Islet precursor cell (in vitro differentiated cells): ENCODE data around the gene USP47.
"Not testable (repeated sequence)": the region's sequence is repeated elsewhere in the genome, so short reads cannot be mapped to it uniquely, and the experiment has no call there.

Experiments
- DNase-seq: peaks from one replicate; pipeline ENCODE4 v3.0.0-alpha.2; 2018

The USP47 gene

DNA sequence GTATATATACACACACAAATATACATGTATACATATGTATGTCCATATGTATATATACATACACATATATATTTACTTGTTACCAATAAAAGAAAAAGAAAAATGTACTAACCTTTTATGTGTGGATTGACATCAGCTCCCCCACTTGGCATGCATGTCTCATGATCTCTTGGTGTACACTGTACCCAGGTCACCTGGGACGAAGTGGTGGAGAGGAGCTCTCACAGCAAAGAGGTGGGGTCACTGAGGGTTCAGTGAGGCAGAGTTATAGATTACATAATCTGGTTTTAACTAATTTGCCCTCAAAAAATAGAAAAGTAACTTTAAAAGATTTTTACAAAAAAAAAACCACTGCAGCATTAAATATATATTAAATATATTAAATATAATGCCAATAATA is 15.5 kb upstream of the USP47 start:
- DNase-seq: no peak

DNA sequence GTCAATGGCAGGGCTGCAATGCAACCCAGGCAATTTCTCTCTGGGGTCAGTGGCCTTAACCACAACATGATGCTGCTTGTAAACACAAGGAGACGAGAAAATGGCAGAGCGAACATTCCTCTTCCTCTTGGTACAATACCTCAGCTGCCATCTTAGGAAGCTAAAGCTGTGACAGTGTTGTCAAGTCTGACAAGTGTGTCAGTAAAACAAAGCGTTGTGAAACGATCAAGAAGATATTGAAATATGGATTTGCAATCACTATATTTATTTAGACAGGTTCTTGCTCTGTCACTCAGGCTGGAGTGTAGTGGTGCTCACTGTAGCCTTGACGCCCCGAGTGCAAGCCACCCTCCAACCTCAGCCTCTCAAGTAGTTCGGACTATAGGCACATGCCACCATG is 14.5 kb upstream of the USP47 start:
- DNase-seq: no peak

DNA sequence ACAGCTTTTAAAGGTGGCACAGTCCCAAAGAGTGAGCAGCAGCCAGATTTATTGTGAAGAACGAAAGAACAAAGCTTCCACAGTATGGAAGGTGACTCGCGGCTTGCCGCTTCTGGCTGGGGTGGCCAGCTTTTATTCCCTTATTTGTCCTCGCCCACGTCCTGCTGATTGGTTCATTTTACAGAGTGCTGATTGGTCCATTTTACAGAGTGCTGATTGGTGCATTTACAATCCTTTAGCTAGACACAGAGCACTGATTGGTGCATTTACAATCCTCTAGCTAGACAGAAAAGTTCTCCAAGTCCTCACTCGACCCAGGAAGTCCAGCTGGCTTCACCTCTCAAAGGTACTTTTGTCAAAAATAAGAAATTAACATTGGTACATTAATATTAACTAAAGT is 10.4 kb upstream of the USP47 start:
- not testable (repeated sequence) for DNase-seq

DNA sequence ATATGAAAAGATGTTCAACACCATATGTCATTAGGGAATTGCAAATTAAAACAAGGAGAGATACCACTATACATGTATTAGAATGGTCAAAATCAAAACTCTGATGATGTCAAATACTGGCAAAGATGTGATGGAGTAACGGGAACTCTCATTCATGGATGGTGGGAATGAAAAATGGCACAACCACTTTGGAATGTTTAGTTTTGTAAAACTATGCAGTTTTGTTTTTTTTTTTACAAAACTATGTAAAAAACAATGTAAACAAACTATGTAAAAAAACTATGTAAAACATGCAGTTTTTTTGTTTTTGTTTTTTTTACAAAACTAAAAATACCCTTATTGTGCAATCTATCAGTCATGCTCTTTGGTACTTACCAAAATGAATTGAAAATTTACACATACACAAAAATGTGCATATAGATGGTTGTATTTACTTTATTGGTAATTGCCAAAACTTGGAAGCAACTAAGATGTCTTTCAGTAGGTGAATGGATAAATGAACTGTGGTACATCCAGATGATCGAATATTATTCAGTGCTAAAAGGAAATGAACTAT is 5.0 kb upstream of the USP47 start:
- DNase-seq: no peak

DNA sequence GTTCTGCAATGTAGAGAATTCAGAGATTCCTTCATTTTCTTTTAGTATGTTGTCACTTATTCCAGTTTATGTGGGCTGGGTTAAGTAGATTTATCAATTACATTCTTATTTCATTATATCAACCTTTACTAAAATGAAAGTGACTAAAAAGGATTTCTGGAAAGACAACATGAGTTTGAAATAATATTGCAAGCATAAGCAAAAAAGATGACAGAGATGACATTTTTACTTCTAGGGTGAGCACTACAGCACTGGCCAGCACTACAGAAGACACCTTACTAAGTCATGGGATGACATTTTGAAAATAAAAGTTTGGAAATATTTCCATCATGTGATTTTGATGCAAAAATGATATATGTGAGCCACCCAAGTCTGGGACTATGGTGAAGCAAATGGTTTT is 2.1 kb upstream of the USP47 start:
- DNase-seq: no peak

DNA sequence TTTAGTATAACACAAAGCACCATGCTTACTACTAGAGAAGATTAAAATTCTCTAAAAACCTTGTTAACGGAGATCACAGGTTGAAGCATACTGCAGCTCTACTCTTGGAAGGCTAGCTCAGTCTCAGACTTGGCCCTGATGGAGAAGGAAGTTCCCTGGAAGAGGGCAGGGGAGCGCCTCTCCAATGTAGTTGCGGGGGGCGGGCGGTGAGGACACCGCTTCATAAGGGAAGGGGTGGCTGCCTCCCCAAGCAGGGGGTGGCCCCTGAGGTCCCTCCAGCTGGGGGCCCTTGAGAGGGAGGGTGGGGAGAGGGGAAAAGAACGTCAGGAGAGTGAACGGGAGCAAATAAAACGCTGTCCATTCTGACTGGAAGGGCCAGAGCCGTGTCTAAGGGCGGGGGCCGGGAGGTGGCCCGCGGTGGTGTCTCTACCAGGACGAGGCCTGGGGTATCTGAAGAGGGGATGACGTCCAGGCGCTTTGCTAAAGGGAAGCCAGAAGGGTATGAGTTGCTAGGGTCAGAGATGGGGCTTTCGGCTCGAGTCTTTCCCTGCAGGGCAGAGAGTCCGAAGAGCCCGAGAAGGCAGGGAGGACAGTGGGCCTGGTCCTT is 553 bp upstream of the USP47 start:
- DNase-seq: no peak

DNA sequence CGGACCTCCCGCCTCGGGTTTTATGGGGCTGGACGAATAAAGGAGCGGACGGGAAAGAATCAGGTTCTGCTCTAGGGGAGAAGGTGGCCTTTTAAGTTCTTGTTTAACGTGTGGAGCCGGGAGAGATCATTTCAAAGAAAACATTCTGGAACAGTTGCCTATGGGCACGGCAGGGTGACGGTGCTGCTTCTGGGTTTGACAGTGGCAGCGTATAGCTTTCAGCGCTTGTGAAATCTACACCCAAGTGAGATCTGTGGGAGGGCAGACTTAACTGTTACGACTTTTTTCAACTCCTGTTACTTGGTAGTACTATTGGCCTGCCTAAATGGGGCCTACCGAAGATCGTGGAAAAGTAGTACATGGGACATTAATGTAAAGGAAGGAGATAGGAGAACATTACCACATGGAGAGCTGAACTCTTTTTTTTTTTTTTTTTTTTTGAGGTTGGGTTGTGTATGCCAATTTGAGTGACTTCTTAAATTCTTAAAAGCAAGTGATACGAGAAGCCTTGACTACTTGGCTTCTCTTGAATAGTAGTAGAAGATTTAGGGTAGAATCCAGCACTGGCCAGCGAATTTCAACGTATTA is 743 bp downstream of the USP47 start:
- peak; percentile 78 for DNase-seq

DNA sequence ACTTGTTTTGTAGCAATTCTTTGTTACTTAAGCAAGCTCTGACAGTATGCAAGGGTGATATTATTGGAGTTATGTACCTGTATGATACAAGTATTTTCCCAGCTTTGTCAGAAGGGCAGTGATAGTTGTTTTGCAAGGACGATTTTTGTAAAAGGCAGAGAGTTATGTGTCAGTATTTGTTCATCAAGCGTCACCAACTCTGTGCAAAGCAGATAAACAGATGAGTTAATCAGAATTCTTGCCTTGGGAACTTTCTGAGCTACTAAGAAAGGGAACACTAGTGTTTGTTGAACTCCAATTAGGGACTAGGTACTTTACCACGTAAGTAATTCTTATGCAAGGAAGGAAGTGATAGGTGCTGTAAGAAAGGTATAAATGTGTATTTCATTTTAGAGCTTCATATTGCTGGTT is 1.4 kb downstream of the USP47 start:
- no peak for DNase-seq

DNA sequence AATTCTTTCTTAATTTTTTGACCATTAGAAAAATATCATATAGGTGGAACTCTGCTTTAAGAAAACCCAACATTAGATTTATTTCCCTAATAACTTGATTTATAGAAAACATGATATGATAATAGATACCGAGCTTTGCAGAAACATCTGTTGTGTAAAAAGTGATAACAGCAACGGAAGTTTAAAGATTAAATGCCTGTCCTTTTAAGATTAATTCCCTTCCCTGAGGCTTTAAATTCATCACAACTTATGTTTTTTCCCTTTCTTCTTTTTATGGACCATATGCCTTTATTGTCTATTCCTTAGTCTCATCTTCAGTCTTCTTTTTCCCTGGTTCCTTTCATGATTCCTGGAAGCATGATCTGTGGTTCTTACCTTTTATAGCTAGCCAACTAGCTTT is 1.9 kb downstream of the USP47 start:
- DNase-seq: no peak

DNA sequence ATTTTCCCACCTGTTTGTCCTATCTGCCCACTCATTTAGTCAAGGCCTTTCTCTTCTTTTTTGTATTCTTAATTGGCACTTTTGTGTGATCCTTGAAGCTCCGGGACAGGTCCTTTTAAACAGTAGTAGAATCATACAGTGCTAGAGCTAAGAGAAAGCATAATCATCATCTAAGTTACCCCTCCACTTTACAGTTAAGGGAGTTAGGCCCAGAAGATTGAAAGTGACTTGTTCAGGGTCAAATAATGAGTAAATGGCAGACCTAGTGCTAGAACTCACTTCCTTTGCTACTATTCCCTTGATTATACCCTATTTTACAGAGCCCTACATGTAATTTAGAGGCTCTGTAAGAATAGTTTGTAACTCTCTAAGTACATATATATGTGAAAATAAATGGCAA is 2.5 kb downstream of the USP47 start:
- DNase-seq: no peak

DNA sequence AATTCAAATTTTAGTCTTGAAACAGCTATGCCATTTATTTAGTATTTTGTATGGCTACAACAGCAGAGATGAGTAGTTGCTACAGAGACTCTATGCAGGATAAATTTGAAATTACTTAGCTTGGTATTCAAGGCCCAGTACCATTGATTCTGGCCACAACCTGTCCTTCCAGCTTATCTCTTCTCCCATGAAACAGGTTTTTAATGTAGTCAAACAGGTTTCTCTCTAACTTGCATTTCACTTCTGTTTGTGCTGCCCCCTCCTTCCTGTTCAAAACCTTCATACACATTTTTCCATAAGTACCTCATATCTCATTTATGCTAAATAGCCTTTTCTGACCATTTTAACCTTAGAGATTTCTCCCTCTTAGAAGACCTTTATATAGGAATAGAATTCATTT is 3.3 kb downstream of the USP47 start:
- DNase-seq: no peak

DNA sequence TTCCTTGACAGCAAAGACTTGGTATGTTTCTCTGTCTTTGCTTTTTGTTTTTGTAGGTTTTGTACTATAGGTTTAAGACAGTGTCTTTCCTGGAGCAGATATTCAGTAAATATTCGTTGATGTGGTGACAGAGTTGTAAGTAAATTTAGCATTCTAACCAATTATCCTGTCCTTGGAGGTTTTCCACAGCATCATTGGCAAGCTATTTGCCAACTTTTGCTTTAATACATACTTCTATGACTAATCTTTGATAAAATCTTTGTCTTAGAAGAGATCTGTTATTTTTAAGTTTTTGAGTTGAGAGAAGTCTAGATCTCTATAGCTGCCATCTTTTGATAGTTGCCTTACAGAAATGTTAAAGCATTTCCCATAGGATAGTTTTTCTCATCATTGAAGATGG is 3.8 kb downstream of the USP47 start:
- DNase-seq: no peak

DNA sequence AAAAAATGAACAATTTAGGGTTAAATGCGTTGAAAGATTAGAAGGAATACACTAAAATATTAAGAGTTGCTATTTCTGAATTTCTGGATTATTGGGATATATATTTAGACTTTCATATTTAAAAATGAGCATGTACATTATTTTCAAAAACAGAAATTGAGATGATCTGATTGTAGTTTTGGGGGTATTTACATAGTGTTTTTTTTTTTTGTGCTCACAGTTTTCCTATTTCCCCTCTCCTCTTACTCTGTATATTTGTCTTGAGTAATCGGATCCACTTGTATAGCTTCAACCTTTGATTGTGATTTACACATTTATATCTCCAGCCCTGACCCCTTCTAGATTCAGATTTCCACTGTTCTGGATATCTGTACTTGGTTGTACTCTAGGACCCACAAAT is 5.3 kb downstream of the USP47 start:
- no peak for DNase-seq

DNA sequence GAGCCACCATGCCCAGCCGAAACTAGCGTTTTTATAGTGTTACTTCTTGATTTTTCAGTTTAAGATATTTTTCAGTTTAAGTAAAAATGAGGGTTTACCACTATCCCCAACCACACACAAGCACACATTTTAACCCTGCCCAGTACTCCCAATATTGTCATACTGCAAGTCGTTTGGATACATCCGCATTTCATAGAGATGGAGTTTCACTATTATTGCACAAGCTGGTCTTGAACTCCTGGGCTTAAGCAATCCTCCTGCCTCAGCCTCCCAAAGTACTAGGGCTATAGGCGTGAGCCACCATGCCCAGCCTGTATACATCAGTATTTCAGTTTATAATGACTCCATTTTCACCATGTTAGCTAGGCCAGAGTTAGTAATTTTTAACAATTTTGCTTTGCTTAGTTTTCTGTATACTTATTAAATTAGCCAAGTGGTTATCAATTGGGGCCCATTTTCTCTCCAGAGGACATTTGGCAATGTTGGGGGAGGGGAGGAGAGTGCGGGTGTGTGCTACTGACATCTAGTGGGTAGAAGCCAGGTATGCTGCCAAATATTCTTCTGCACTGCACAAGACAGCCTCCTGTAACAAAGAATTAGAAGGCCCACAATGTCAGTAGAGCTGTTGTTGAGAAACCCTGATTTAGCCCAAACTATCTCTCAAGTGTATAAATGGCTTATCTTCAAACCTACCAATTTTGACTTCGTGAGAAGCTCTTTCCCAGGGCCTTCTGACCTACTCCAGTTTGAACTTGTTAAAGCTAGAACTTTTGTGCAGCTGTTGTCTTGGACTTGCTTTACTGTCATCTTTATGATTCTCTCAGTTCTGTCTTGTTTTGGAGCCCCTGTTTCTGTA is 7.3 kb downstream of the USP47 start:
- DNase-seq: peak; percentile 76

DNA sequence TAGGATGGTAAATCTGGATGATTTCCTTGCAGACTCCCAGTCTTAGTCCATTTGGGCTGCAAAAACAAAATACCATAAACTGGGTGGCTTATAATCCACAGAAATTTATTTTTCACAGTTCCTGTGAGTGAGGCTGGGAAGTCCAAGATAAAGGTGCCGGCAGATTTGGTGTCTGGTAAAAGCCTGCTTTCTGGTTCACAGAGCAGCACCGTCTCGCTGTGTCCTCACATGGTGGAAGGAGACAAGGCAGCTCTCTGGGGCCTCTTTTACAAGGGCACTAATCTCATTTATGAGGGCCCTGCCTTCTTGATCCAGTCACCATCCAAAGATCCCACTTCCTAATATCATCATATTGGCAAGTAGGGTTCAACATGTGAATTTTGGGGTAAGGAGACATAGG is 8.9 kb downstream of the USP47 start:
- no peak for DNase-seq

DNA sequence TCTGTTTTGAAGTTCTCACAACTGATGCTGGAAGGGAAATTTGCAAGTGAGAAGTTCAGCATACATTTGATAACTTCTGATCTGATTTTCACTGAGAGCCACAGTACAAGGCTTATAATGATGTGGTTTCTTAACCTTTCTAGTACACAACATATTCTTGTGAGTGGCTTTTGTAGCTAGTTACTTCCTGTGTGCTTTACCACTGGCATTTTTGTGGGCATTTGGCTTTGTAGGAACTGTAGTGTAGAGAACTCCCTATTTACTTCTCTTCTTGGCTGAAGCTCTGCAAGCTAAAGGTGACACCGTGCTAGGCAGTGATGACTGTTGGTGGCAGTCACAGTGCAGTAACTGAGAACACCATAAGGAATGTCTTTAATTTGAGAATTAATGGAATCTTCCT is 14.9 kb downstream of the USP47 start:
- no peak for DNase-seq

DNA sequence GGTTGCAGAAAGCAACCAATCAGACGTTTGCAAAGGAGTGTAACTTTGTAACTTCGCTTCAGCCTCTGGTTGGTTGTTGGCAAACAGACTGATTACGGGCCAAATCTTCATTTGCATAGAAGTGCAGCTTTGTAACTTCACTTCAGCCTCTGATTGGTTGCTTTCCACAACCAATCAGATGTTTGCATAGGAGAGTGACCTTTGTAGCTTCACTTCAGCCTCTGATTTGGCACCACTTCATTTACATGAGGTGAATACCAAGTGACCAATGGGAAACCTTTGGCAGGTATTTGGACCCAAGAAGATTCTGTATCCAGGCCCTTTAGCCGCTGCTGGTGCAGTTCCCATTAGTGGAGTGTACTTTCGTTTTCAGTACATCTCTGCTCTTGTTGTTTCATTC is 16.0 kb downstream of the USP47 start:
- no peak for DNase-seq

DNA sequence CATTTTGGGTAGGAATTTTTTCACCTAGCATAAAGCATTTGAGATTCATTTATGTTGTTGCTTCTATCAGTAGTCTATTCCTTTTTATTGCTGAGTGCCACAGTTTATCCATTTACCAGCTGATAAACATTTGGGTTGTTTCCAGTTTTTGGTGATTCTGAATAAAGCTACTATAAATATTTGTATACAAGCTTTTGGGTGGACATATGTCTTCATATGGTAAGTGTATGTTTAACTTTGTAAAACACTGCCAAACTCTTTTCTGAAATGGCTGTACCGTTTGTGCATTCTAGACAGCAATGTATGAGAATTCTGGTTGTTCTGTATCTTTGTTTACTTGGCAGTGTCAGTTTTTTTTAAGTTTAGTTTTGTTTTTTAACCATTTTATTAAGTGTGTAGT is 16.9 kb downstream of the USP47 start:
- DNase-seq: no peak

DNA sequence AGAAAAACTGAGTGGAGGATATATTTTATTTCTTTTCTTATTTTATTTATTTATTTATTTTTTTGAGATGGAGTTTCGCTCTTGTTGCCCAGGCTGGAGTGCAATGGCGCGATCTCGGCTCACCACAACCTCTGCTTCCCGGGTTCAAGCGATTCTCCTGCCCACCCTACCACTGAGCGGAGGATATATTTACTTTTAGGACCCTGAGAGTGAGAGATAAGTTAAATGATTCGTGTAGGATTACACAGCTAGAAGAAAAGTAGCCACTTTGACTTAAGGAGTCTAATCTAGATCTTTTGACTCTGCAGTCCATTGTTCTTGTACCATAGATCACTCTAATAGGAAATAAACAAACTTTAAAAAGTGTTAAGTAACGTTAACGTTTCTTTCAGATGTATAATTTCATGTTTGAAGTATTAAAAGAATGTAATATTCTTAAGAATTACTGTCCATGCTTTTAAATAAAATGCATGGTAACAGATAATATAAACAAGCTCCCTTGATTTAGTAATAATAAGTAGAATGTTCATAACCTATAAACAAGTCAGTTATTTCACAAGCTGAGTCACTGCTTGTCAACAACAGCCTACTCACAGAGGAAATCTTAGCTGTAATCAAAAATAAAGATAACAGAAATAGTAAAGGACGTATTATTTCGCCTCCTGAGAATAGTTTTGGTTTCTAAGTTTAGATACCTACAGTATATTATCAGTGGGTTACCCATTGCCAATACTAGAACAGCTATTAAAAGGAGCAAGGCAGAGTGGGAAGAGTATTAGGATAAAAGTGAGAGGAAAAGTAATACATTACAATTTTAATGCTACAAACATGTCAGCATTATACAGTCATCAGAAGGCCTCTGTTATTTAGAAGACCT is 18.6 kb downstream of the USP47 start:
- no peak for DNase-seq

DNA sequence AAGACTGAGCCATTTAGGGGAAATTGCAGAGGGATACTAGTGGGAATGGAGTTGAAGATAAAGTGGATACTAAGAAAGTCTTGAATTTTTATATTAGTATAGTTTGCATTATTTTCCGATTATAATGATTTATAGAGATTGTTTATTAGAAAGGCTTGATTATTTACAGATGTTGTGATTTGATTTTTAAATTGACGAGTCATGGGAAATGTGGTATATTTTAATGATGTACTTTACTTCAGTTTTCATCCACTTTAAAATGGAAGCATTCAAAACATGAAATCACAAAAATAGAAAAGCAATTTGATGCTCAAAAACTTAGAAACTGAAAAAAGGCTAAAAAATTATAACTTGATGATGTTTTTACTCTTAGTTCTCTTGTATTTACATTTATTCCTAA is 21.2 kb downstream of the USP47 start:
- DNase-seq: no peak

DNA sequence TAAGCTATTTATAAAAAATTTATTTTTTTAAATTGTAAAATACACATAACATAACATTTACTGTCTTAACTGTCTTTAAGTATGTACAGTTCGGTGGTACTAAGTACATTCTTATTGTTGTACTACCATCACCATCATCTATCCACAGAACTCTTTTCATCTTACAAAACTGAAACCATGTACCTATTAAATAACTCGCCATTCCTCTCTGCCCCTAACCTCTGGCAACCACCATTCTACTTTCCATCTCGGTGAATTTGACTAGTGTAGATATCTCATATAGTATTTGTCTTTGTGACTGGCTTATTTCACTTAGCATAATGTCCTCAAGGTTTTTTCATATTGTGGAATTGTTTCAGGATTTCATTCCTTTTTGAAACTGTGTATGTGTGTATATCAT is 22.6 kb downstream of the USP47 start:
- DNase-seq: no peak

DNA sequence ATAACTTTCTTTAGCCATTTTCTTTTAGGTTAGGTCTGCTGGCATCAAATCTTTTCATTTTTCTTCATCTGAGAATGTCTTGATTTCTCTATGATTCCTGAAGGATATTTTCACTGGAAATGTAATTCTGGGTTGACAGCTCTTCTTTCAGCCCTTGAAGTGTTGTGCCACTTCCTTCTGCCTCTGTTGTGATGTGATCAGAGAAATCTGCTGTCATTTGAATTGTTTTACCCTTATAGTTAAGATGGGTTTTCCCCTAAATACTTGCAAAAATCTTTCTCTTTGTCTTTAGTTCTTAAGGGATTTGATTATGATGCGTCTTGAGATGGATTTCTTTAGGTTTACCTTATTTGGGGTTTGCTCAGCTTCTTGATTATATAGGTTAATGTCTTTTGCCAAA is 23.0 kb downstream of the USP47 start:
- no peak for DNase-seq

DNA sequence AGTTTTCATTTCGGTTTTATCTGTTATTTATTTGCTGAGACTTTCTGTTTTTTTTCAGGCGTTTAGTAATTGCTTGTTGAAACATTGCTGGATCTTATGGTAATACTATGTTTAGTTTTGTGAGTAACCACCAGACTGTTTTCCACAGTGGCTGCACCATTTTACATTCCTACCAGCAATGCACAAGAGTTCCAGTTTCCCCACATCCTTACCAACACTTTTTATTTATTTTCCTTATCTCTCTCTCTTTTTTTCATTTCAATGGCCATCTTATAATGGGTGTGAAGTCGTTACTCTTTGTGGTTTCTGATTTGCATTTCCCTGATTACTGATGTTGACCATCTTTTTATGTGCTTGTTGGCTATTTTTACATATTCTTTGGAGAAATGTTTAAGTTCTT is 23.7 kb downstream of the USP47 start:
- no peak for DNase-seq
